Measurements from ENCODE around the gene AAK1. TPM values are rescaled to one million over a fixed set of nuclear protein-coding genes. Genes with fewer than 3 reads are reported as not detected.

AAK1 gene
- total and polyA plus RNA-seq, 2 donors (not counting 1 experiment from before 2014, with no cell fraction given): 43.5 to 45.7 TPM

DNA sequence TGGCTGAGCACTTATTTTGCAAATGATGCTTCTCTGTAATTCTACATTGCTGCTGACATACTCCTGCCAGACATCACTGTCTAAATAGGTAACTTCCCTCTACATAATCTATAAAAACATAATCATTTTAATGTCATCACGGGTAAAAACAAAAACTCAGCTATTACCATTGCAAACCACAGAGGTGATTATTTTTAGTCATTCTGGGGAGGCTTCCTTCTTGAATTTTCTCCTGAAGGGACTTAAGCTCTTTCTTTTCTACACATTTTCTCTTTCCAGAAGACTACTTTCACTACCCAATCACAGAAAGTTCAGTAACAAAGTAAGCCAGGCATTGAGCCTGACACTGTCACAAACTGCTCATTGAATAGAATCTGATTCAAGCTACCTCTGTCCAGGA lies 165.9 kb downstream of the AAK1 start:
- Histone ChIP-seq H3K4me3 (replicated peaks in 1 of 4; ENCODE audit: control extremely low read depth in 1 of 4, insufficient read depth in 1 of 4, low read depth in 3 of 4, low read length in 4 of 4) (no peak overlapping the region), H3K79me2 (ENCODE audit: control insufficient read depth, insufficient read depth, low read length) (no peaks in the 10 kb centered on the region), H4K20me1 (ENCODE audit: control insufficient read depth, extremely low read depth, insufficient read depth, low read length) (no peaks in the 10 kb centered on the region), H3K9me3 (ENCODE audit: control insufficient read depth, insufficient read depth, low read depth, low read length) (no peaks in the 10 kb centered on the region), H3K27me3 (ENCODE audit: control insufficient read depth, insufficient read depth, low read length) (no peaks in the 10 kb centered on the region), H3K9ac (ENCODE audit: insufficient read depth, low read length) (no peak overlapping the region), H3K4me1 (ENCODE audit: control insufficient read depth, extremely low read depth, insufficient read depth, low read length) (no peaks in the 10 kb centered on the region), H2AFZ (ENCODE audit: low read length) (no peak overlapping the region), H3K36me3 (ENCODE audit: control insufficient read depth, insufficient read depth, low read length) (peaks cover 2% of the 10 kb centered on the region), H3K27ac (ENCODE audit: insufficient read depth, low read length) (no peak overlapping the region), H3K4me2 (ENCODE audit: extremely low read depth, insufficient read depth, low read length) (no peak overlapping the region)
- TF ChIP-seq EZH2 (IDR thresholded peaks at IDR 0.05; ENCODE audit: low read length, missing control alignments): no peak
- TF ChIP-seq, protein P1, sequence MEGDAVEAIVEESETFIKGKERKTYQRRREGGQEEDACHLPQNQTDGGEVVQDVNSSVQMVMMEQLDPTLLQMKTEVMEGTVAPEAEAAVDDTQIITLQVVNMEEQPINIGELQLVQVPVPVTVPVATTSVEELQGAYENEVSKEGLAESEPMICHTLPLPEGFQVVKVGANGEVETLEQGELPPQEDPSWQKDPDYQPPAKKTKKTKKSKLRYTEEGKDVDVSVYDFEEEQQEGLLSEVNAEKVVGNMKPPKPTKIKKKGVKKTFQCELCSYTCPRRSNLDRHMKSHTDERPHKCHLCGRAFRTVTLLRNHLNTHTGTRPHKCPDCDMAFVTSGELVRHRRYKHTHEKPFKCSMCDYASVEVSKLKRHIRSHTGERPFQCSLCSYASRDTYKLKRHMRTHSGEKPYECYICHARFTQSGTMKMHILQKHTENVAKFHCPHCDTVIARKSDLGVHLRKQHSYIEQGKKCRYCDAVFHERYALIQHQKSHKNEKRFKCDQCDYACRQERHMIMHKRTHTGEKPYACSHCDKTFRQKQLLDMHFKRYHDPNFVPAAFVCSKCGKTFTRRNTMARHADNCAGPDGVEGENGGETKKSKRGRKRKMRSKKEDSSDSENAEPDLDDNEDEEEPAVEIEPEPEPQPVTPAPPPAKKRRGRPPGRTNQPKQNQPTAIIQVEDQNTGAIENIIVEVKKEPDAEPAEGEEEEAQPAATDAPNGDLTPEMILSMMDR (conservative IDR thresholded peaks at IDR 0.05 in 1 of 2, IDR thresholded peaks at IDR 0.05 in 1 of 2; ENCODE audit: low read depth in 1 of 2, low read length in 2 of 2): no peak
- no peak for DNase-seq (ENCODE audit: low read depth in 2 of 2)

DNA sequence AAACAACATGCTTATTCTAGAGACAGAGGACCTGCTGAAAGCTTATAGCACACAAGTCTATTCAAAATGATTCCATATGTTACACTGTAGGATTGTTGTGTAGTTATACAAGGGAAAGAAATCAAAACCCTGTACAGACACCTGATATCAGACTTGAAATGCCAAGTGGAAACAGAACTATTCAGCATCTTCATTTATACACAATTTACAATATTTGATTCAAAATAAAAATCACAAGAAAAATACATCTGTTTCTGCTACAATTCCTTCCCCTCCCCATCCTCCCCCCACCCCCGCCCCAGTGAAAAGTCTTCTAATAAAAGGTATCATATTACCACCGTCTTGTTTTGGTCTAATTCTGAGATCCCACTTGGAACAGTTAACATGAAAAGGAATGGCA lies 168.9 kb downstream of the AAK1 start:
- Histone ChIP-seq H3K79me2 (ENCODE audit: control insufficient read depth, insufficient read depth, low read length) (no peaks in the 10 kb centered on the region), H3K27ac (ENCODE audit: insufficient read depth, low read length) (no peak overlapping the region), H3K4me1 (ENCODE audit: control insufficient read depth, extremely low read depth, insufficient read depth, low read length) (no peaks in the 10 kb centered on the region), H3K4me3 (replicated peaks in 1 of 4; ENCODE audit: control extremely low read depth in 1 of 4, insufficient read depth in 1 of 4, low read depth in 3 of 4, low read length in 4 of 4) (no peak overlapping the region), H4K20me1 (ENCODE audit: control insufficient read depth, extremely low read depth, insufficient read depth, low read length) (no peaks in the 10 kb centered on the region), H2AFZ (ENCODE audit: low read length) (no peak overlapping the region), H3K27me3 (ENCODE audit: control insufficient read depth, insufficient read depth, low read length) (no peaks in the 10 kb centered on the region), H3K9ac (ENCODE audit: insufficient read depth, low read length) (no peak overlapping the region), H3K9me3 (ENCODE audit: control insufficient read depth, insufficient read depth, low read depth, low read length) (no peaks in the 10 kb centered on the region), H3K36me3 (ENCODE audit: control insufficient read depth, insufficient read depth, low read length) (peaks cover 2% of the 10 kb centered on the region), H3K4me2 (ENCODE audit: extremely low read depth, insufficient read depth, low read length) (no peak overlapping the region)
- DNase-seq (ENCODE audit: low read depth in 2 of 2): no peak
- TF ChIP-seq, protein P1 (conservative IDR thresholded peaks at IDR 0.05 in 1 of 2, IDR thresholded peaks at IDR 0.05 in 1 of 2; ENCODE audit: low read depth in 1 of 2, low read length in 2 of 2): no peak
- TF ChIP-seq EZH2 (IDR thresholded peaks at IDR 0.05; ENCODE audit: low read length, missing control alignments): no peak

DNA sequence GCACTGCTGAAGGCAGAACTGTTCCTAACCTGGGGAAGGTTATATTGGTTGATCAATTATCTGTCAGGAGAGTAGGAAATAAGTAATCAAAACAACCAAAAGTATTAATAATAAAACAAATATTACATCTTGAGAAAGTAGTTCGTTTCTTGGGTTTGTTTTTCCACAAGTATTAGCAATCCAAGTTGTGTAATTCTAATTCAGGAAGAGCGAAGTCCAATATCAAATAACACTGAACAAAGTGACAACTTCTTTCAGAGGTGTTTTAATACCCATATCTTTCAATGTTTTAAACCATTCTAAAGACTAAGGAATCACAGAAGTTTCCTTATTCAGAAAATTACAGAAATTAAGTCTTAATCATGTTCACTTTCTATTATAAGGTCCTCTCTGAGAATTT lies 171.7 kb downstream of the AAK1 start:
- H3K36me3 ChIP-seq (ENCODE audit: control insufficient read depth, insufficient read depth, low read length): peaks cover 2% of the 10 kb centered on the region

More for the DNA sequence above, 171.7 kb downstream of the AAK1 start:
- DNase-seq (ENCODE audit: low read depth in 2 of 2): no peak
- H2AFZ ChIP-seq (ENCODE audit: low read length): no peak overlapping the region
- H3K4me2 ChIP-seq (ENCODE audit: extremely low read depth, insufficient read depth, low read length): no peak overlapping the region
- H4K20me1 ChIP-seq (ENCODE audit: control insufficient read depth, extremely low read depth, insufficient read depth, low read length): no peaks in the 10 kb centered on the region
- TF ChIP-seq, protein P1 (conservative IDR thresholded peaks at IDR 0.05 in 1 of 2, IDR thresholded peaks at IDR 0.05 in 1 of 2; ENCODE audit: low read depth in 1 of 2, low read length in 2 of 2): no peak
- TF ChIP-seq EZH2 (IDR thresholded peaks at IDR 0.05; ENCODE audit: low read length, missing control alignments): no peak
- no peaks in the 10 kb centered on the region for H3K9me3 ChIP-seq (ENCODE audit: control insufficient read depth, insufficient read depth, low read depth, low read length)
- no peaks in the 10 kb centered on the region for H3K27me3 ChIP-seq (ENCODE audit: control insufficient read depth, insufficient read depth, low read length)
- H3K4me3 ChIP-seq (replicated peaks in 1 of 4; ENCODE audit: control extremely low read depth in 1 of 4, insufficient read depth in 1 of 4, low read depth in 3 of 4, low read length in 4 of 4): no peak overlapping the region
- H3K4me1 ChIP-seq (ENCODE audit: control insufficient read depth, extremely low read depth, insufficient read depth, low read length): no peaks in the 10 kb centered on the region
- no peaks in the 10 kb centered on the region for H3K79me2 ChIP-seq (ENCODE audit: control insufficient read depth, insufficient read depth, low read length)
- no peak overlapping the region for H3K9ac ChIP-seq (ENCODE audit: insufficient read depth, low read length)
- H3K27ac ChIP-seq (ENCODE audit: insufficient read depth, low read length): no peak overlapping the region

Measured in fibroblast of lung (primary cell).